CD4-positive, alpha-beta T cell treated with Interleukin-6 for 4 hours (primary cell): ENCODE results near the gene EPB41L1.

ENCODE experiments used
- DNase-seq: peaks from one replicate; pipeline ENCODE4 v3.0.0-alpha.2; 2020; ENCODE audit warnings: mixed read lengths

The EPB41L1 gene

DNA sequence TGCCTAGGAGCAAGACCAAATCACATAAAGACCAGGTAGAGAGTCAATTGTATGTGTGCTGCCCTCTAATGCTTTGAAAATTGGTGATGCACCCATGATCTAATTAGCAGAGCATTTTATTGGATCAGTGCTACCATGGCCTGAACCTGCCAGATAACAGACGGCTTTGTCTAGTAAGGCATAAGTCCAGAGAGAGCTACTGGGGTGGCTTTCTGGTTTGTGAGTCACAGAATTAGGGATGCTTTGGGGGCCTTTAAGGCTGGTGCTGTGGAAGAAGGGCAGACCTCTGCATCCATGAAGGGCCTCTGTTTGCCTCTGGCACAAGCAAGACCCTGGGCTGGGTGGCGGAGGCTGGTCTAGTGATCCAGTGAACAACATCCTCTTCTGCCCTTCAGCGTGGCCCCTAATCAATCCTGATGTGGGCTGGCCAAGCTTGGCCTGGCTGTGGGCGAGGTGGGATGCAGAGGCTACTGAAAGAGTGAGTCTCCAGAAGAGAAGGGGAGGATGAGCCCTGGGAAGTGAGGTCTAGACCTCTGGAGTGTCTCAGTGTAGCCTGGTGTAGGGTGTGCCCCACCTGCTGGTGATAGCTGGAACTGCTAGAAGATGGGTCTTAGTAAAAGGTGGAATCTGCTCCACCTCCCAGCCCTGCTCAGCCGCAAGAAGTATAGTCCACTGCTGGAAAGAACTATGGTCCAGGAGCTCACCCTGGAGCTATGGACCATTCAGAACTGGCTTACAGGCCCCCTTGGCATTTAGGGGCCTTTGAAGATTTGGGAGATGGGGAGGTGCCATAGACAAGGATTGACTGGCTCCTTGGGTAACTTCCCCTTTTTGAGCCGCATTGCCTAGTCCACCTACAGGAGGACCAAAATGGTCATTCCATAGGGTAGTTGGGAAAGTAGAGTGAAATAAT lies 45.1 kb downstream of the EPB41L1 start:
- DNase-seq, result peak; percentile 80

DNA sequence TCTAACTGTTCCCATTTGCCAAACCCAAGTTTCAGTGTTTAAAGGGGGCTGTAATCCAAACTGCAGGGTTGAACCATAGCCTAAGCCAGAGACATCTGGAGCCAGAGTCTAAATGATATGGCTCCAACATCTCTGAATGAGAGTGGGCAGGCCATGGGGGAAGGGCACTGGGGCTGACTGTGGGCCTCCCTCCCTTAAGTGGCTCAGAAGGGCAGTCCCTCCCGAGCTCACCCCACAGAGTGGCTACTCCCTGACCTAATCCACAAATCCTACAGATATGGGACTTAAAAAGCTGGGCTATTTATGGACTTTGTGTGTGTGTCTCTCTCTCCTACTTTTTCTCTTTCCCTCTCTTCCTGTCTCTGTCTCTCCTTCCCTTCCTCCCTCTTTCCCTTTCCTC lies 45.9 kb downstream of the EPB41L1 start:
- DNase-seq, result no peak

- no peak for DNase-seq
Measured at GRCh38 chr20:36201198-36201597, 46.7 kb downstream of the EPB41L1 start.

DNA sequence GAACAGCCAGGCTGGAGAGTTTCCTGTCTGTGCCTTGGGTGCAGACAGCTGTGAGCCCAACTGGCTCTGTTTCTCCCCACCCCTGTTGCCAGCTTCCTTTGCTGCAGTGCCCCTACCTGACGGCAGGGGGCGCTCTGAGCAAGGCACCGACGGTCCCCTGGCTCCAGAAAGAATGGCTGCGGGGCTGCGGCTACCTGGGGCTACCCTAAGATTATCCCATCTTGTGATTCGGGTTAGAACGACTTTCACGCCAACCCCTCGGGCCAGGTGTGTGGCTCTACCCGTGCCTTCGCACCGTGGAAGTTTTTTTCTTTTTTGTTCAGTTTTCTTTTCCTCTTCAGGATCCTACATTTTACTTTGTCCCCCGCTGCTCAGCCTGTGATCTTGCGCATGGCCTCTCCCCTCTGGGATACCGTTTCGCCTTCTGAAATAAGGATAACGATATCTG lies 48.4 kb downstream of the EPB41L1 start:
- DNase-seq, result peak; percentile 82

DNA sequence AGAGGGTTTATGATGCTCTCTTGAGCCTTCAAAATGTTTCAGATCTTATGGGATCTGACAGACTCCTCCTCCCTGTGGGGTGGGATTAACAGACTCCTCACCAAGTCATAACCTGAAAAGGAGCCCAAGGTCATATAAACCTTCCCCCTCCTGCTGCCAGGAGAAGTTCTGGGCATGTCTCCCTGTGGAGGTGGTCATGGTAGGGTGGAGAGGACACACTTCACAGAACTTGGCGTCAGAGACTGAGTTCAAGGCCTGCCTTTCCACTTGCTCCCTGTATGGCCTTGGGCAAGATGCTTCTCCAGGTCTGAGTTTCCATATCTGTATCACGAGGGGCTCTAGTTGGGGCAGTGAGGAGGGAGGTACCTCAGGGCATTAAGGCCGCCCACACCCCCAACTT lies 49.3 kb downstream of the EPB41L1 start:
- DNase-seq, result no peak

DNA sequence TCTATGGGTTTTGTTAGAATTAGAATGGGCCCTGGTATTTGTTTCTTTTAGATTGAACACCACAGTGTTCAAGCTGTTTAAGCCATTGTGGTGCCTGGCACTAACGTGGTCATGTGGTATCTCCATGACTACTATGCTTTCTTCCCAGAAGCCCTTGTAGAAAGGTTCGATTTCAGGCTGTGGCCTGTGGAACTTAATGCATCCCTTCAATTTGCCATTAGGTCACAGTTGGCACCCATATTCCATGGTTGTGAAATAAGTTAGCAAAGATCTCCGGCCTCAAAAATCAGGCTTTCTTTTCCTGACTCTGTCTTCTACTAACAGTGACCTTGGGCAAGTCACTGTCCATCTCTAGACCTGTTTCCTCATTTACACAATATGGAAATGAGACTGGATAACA lies 50.5 kb downstream of the EPB41L1 start:
- DNase-seq, result no peak

DNA sequence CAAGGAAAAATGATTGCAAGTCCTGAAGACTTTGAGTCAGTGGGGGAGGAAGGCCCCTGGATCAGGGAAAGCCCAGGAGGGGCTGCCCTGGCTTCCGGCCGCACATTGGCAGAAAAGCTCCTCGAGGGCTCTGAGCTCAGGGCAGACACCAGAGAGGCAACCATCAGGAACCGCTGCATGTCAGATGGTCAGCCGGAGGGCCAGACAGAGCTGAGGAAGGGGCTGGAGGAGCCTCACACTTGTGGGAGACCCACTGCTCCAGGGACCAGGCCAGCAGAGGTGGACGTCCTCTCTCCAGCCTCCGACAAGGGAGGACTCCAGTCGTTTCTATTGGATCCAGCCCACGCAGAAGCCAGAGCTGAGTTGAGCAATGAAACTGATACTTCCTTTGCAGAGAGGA lies 51.5 kb downstream of the EPB41L1 start:
- no peak for DNase-seq

- no peak for DNase-seq
Measured at GRCh38 chr20:36206641-36207040, 52.1 kb downstream of the EPB41L1 start.

DNA sequence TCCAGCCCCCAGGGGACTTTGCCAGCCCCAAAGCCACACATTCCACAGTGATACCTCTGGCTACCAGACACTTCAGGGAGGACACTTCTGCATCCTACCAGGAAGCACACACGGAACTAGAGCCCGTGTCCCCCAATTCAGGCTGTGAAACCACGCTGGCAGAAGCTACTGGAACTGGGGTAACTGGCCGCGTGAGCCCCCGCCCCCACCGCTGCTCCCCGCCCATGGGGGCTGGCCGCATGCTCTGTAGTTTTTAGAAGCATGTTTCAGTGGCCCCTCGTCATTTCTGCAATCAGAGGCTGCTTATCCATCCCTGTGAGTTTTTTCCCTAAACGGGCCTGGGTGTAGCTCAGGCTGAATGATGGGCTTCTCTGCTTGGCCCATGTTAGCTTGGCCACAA lies 53.1 kb downstream of the EPB41L1 start:
- DNase-seq, result no peak

GRCh38 chr20:36208257-36208656 lies 53.7 kb downstream of the EPB41L1 start:
- no peak for DNase-seq

- no peak for DNase-seq
Measured at GRCh38 chr20:36210436-36211021, 56.0 kb downstream of the EPB41L1 start.

DNA sequence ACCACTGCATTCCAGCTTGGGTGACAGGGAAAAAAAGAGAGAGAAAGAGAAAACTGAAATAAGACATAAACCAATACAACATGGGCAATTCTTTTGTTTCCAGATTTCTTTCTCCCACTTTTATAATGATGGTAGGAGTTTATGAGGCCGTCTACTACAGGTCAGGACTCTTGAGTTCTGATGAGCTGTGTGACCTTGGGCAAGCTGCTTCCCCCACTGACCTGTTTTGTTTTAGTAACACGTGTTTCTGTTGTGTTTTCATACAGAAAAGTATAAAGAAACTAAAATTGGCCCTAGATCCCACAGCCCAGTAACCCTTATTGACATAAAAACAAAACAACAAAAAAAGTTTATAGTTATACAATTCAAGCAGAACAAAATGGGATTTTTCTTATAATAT lies 58.8 kb downstream of the EPB41L1 start:
- DNase-seq, result no peak

- DNase-seq, result peak; percentile 10
Measured at GRCh38 chr20:36214684-36215256, 60.2 kb downstream of the EPB41L1 start.

DNA sequence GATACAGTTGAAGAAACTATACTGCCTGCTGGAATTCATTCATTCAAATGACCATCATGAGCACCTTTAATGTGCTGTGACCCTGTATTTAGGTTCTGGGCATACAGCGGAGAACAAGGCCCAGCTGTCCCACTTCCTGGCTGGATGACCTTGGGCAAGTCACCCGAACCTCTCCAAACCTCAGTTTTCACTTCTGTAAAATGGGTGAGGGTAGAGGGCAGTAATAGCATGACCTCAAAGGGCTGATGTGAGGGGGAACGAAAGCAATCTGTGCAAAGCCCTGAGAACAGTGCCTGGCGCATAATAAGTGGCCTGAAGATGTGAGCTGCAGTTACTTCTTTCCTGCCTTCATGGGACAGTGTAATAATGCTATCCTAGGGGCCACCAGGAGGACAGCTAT lies 61.2 kb downstream of the EPB41L1 start:
- no peak for DNase-seq

DNA sequence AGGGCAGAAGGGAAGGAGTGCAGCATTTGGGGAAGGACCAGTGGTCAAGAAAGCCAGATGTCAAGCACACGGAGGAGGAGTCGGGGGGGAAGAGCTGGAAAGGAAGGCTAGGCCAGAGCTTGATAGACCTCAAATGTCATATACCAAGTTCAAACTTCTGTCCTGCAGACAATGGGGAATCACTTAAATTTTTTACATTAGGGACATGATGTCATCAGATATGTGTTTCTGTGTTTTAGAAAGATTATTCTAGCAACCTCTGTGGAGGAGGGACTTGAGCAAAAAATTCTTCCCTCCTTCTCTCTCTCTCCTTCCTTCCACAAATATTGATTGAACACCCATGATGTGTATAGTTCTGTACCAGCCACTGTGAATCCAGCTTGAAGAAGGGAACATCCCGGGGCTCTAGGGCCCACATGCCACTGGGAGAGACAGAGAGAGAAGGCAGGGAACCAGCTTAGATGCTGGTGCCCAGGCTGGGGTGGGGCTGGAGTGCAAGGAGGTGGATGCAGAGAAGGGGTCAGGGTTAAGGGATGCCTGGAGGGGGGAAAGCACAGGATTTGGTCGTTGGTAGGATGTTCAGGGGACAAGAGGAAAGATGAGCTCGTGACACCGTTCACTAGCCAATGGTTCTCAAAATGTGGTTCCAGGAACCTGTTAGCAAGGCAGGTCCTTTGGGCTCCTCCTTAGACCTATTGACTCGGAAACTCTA lies 61.9 kb downstream of the EPB41L1 start:
- DNase-seq, result no peak

GRCh38 chr20:36217226-36217625 lies 62.7 kb downstream of the EPB41L1 start:
- no peak for DNase-seq

- DNase-seq, result no peak
Measured at GRCh38 chr20:36218380-36219064, 64.0 kb downstream of the EPB41L1 start.

DNA sequence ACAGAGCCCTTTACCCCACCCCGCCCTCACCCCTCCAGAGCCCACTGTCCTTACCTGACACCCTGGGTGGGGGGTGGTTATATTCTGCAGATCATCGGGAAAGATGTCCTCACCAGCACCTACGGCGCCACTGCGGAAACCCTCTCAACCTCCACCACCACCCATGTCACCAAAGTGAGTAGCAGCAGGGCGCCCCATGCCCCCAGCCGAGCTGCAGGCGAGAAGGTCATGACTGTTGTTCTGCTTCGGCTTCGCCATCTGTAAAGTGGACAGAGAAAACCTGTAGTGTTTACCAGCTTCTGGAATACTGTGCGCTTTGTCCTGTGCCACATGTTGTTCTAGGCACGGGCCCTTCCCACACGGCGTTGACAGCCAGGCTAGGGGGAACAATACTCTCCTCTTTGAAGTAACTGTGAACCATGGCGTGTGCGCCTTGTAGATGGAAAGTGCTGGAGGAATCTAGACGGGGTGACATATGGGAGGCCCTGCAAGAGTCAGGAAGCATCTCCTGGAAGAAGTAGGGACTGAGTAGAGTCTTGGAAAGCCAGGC lies 65.2 kb downstream of the EPB41L1 start:
- DNase-seq, result no peak

DNA sequence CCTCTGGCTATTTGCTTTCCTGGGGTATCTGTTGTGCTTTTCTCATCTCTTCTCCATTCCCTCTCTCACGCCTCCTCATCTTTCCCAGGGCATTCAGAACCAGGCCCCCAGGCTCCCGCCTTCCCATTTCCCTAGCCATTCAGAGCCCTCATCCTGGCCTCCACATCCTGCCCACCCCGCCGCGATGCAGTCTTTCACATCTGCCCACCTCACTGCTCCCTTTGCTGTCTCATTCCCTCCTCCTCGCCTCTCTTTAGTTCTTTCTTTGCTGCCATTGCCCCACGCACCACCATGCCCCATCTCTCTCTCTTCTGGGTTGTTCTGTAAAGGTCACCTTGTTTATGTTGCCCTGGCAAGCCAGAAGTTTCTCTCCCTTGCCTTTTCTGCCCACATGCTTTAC lies 71.1 kb downstream of the EPB41L1 start:
- DNase-seq, result no peak

DNA sequence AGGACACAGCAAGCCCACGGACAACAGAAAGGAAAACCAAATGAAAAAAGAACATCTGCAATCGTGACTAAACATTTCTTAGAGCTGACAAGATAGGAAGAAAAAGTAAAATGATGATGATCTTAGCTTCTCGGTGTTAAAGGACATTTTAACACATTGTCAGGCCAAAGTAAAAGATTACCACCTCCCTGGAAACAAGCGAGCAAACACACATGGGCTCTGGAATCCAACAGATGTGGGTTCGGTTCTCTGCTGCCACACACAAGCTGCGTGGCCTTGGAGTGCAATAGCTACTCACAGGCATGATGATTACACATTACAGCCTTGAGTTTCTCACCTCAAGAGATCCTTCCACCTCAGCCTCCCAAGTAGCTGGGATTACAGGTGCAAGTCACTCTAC lies 74.2 kb downstream of the EPB41L1 start:
- no peak for DNase-seq

DNA sequence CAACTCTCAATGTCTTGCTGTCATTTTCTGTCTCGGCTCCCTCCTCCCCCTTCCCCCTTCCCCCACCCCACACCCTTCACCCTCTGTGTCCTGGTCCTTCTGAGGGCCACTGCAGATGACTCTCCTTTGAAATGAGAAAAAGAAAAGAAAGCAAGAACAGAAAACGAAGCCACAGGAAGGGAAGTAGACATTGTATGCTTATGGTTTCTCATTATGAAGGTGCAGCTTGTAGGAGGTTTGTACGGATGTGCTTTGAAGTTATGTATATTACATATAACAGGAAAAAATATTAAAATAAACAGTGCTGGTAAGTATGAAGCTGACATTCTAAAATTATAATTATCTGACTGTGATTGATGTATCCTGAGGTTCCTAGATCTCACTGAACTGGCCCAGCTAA lies 75.5 kb downstream of the EPB41L1 start:
- DNase-seq, result no peak

DNA sequence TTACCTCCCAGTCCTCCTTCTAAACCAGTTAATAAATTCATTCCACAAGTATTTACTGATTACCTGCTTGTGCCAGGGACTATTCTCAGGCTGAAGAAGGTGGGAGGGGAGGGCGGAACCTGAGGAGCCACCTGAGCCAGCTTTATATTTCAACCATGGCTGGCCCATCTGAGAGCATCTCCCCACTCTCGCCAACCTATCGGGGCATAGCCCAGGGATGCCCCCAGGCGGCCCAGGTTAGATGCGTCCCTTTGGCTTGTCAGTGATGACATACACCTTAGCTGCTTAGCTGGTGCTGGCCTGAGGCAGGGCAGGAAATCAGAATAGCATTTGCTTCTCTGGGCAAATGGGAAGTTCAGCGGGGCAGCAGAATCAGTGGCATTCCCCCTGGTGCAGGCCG lies 76.8 kb downstream of the EPB41L1 start:
- no peak for DNase-seq
